Measurements from ENCODE around the gene NRN1L.
A peak's percentile ranks its signal among the peaks of the same experiment; 100 is the strongest.
"Not testable (repeated sequence)": the region's sequence is repeated elsewhere in the genome, so short reads cannot be mapped to it uniquely, and the experiment has no call there.

Gene NRN1L

GRCh38 chr16:67884684-67885083, at the start of gene NRN1L:
NRN1L (plus strand) TSS chr16:67884885; CDS start chr16:67884904, 19 bp downstream.
- no peak for DNase-seq

DNA sequence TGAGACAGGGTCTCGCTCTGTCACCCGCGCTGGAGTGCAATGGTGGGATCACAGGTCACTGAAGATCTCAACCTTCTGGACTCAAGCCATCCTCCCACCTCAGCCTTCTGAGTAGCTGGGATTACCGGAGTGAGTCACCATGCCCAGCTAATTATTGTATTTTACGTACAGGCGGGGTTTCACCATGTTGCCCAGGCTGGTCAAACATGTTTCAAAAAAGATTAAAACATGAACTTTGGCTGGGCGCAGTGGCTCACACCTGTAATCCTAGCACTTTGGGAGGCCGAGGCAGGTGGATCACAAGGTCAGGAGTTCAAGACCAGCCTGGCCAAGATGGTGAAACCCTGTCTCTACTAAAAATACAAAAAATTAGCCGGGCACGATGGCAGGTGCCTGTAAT, 47.5 kb upstream of the NRN1L start:
- DNase-seq: not testable (repeated sequence)

GRCh38 chr16:67837811-67838210, 46.9 kb upstream of the NRN1L start:
- DNase-seq: no peak

- DNase-seq: no peak
These were observed 43.4 kb upstream of the NRN1L start for GRCh38 chr16:67841198-67841815.

- peak; percentile 93 for DNase-seq
These were observed 42.7 kb upstream of the NRN1L start, which contains the start of gene THAP11 for GRCh38 chr16:67841816-67842508. THAP11 (plus strand) TSS chr16:67842320; CDS start chr16:67842555, 235 bp downstream.

DNA sequence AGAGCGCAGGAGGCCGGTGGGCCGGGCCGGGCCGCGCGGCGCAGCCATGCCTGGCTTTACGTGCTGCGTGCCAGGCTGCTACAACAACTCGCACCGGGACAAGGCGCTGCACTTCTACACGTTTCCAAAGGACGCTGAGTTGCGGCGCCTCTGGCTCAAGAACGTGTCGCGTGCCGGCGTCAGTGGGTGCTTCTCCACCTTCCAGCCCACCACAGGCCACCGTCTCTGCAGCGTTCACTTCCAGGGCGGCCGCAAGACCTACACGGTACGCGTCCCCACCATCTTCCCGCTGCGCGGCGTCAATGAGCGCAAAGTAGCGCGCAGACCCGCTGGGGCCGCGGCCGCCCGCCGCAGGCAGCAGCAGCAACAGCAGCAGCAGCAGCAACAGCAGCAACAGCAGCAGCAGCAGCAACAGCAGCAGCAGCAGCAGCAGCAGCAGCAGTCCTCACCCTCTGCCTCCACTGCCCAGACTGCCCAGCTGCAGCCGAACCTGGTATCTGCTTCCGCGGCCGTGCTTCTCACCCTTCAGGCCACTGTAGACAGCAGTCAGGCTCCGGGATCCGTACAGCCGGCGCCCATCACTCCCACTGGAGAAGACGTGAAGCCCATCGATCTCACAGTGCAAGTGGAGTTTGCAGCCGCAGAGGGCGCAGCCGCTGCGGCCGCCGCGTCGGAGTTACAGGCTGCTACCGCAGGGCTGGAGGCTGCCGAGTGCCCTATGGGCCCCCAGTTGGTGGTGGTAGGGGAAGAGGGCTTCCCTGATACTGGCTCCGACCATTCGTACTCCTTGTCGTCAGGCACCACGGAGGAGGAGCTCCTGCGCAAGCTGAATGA, 42.0 kb upstream of the NRN1L start:
- peak; percentile 54 for DNase-seq

GRCh38 chr16:67843343-67843765, 41.3 kb upstream of the NRN1L start:
- no peak for DNase-seq

DNA sequence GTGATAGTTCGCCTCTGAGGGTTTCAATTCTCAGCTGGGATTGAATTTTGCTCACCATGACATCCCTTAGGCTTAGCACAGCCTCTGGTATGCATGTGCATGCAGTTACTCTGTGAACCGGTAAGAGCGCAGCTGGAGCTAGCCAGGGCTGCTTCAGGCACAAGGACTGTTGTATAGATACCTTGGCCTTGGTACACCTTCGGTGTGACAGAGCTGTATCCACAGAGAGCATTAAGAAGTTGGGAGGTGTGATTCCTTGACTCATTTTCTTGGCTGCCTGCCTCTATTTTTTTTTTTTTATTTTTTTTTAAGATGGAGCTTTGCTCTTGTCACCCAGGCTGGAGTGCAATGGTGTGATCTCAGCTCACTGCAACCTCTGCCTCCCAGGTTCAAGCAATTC, 40.2 kb upstream of the NRN1L start:
- no peak for DNase-seq

- no peak for DNase-seq
These were observed 39.2 kb upstream of the NRN1L start for GRCh38 chr16:67845291-67846062.

DNA sequence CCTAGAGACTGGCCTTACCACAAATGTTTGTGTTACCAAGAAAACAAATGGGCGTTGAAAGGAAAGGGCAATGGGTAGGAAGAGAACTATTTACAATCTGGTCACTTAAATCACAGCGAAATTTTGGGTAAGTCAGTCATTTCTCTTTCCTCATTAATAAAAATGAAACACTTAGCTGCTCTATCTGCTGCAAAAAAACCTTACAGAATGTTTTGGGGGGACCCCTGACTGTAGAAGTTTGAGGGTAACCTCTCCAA, 38.7 kb upstream of the NRN1L start:
- DNase-seq: no peak

DNA sequence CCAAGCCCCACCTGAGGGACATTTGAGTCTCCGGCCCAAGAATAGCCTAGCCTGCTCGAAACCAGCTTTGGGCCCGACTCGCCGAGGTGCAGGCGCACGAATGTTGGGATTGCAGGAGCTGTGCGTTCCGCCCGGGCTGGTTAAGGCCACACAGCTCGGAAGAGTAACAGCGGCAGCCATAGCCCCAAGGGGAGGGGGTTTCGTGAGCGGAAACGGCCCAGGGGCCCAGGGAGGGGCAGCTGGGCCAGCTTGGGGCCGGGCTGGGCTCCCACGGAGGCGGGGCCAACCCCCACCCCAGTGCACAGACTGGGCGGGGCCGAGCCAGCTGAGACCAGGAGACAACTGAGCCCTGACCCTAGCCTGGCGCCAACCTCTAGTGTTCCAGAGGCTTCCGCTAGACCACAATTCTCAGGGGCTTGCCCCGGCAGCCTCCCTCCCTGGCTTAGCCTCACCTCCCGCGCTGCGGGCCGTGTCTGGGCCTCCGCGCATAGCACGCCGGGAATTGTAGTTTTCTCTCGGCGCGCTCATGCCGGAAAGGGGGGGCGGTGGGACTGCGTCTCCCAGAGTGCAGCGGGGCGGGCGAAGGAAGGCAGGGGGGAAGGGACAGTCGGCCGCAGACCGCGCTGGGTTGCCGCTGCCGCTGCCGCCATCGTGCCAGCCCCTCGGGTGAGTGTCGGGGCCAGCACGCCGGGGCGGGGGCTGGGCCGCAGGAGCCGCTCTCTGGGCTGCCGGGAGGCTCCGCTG, 38.2 kb upstream of the NRN1L start, which contains the start of gene NUTF2:
NUTF2 (plus strand) TSS at position 614 of the 744 bp plus-strand sequence. CDS start 18,198 bp downstream, outside the sequence.
- DNase-seq: peak; percentile 95

DNA sequence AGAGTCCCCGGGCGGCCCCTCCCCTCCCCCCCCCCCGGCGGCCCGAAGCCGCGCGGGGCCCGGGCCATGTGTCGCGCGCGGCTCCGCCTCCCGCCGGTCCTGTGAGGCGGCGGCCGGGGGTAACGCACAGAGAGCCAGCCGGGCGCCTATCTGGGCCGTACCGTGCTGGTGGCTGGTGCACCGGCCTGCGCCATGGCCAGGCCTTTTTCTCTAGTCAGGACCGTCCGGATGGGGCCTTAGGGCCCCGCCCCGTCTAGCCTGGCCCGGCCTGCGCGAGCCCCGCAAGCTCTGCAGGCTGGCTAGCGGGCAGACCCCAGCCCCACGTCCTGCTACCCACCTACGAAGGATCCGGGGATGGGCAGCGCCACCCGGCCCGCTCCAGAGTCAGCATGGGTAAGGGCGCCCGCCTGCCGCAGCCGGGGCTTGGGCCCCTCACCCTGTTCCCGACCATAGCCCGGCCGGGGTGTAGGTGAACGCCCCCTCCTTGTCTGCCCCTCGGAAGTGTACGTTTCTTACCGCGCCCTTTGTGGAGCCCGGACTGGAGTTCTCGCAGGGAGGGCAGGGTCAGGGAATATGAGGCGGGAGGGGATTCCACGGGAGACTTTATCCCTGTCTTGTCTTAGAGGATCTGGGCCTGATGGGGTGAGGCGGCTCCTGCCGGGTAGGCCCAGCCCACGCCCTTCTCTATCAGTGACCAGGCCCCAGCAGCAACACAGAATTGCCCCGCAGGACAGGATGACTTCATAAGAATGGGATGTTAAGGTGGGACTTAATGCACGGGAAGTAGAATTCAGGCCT, 37.4 kb upstream of the NRN1L start, which contains the start of gene CENPT:
CENPT (minus strand) TSS at position 630 of the 798 bp plus-strand sequence. CDS start 13,834 bp downstream, outside the sequence.
- DNase-seq: no peak

DNA sequence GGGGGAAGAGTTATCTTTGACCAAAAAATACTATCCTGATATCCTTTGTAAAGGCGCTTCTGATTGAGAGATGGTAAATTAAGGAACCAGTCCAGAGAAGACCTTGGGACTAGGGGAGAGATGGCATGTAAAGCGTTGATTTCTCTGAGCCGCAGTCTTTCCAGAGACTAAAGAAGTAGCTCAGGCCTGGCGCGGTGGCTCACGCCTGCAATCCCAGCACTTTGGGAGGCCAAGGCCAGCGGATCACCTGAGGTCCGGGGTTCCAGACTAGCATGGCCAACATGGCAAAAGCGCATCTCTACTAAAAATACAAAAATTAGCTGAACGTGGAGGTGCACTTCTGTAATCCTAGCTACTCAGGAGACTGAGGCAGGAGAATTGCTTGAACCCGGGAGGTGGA, 36.6 kb upstream of the NRN1L start:
- DNase-seq: no peak

GRCh38 chr16:67853670-67854069, 31.0 kb upstream of the NRN1L start:
- no peak for DNase-seq

DNA sequence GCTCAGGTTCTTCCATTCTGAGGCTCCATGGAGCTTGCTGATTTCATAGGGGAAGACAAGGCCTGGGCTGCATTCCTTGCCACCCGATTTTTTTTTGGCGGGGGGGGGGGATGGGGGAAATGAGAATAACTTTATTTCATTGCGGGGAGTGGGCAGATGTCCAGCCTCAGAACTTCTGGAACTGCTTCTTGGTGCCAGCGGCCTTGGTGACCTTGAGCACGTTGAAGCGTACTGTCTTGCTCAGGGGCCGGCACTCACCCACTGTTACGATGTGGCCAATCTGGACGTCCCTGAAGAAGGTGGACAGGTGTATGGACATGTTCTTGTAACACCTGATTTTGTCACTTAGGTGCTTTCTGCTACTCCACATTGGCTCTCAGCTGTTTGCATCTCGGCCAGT, 28.9 kb upstream of the NRN1L start:
- no peak for DNase-seq

DNA sequence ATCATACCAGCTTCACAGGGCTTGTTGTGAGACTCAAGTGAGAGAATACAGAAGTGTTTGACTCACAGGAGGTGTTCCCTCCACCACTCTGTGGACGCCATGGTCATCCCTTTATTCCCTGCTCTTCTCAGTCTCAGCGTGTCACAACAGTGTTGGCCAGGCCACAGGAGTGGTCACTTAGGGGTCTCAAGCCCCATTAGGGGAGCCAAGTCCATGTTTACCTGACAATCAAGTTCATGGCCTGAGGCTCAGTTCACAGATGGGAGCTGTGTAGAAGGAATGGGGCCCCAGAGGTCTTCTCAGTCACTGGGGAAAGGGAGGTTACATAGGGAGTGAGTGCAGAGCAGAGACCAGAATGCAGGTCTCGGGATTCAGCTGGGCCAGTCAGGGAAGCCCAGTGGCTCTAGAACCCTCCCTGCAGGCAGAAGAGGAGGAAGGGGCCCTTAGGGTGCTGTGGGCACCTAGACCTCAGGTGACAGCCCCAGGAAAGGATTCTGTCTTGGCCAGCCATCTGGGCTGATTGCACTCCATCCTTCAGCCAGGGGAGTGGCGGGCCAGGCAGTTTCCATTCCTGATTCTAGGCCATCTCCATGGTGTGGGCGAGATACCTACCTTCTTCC, 27.6 kb upstream of the NRN1L start:
- DNase-seq: no peak

DNA sequence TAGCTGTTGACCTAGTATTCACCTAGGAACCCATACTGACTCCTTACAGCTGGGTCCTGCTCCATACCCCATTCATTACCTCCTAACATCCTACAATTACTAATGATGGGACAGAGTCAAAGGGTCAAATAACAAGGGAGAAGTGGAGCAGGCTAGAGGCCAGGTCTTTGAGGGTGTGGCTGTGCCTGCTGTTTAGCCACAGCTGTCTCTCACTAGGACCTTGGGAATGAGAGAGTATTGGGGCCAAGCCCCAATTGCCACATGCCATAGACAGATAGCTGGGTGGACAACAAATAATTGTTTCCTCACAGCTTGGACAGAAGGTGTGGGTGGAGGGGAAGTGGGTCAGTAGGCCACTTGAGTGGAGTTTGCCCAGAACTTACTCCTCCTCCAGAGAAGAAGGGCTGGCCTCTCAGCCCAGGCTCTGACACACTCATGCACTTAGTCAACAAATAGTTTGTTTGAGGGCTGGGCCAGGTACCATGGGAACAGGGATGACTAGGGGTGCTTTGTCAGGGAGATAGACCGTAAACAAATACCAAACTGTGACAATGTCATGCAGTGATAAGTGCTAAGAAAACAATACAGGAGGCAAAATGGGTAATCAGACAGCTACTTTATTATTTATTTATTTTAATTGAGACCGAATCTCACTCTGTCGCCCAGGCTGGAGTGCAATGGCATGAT, 27.0 kb upstream of the NRN1L start:
- peak; percentile 31 for DNase-seq

- no peak for DNase-seq
These were observed 26.2 kb upstream of the NRN1L start for GRCh38 chr16:67858500-67858899.

GRCh38 chr16:67860589-67861398, 23.9 kb upstream of the NRN1L start:
- DNase-seq: no peak
